HG03095 (cell line): Measurements from ENCODE around the gene TAL1.

Source experiments
- ATAC-seq: cut with Tn5 transposase; IDR thresholded peaks from one replicate; pipeline ENCODE4 v1.9.1; 2021; ENCODE audit warnings: moderate library complexity; ENCODE audit not compliant: unreplicated experiment

TAL1 gene

DNA sequence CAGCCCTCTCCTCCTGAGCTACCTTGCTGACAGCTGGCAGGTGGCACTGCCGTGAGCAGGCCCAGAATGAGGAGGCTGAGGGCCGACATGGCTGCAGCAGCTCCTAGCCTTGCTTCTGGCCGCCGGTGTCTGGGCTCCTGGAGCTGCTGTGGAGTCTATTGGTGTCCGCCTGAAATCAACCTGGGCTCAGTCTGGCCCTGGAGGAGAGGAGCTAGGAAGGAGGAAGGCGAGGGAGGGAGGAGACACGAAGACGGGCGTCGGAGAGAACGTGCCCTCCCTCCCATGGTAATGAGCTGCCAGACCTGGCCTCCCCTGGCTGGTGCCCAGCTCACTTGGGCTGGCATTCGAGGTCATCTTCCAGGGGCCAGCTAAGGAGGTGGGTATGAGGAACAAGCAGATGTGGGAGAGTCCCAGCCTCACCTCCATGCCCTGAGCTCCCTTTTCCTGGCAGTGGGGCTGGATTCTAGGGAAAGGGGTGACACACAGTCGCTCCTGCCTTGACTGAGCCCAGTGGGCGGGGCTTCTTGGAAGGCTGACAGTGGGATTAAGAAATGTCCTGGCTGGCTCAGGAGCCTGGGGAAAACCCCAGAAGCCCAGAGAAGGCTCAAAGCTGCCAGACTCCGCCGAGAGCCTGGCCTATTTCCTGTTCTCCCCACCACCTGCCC lies 42.0 kb downstream of the TAL1 start, which contains the start of gene PDZK1IP1:
PDZK1IP1 (minus strand) TSS at position 193 of the 665 bp plus-strand sequence; CDS start at position 89, 104 bp downstream.
- ATAC-seq = no peak

GRCh38 chr1:47188791-47189785 lies 42.9 kb downstream of the TAL1 start:
- ATAC-seq = no peak

DNA sequence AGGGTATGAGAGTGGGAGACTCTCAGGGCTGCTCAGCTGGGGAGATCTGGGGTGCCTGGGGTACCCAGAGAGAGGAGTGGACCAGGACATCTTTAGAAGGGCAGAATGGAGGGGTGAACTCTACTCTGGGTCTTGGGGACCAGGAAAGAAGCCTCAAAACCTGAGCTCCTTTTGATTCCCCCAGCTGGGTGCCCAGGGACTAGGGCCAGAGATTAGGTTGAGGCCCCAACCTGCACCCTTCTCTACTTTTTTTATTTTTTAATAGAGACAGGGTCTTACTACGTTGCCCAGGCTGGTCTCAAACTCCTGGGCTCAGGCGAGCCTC lies 44.1 kb downstream of the TAL1 start:
- no peak for ATAC-seq

DNA sequence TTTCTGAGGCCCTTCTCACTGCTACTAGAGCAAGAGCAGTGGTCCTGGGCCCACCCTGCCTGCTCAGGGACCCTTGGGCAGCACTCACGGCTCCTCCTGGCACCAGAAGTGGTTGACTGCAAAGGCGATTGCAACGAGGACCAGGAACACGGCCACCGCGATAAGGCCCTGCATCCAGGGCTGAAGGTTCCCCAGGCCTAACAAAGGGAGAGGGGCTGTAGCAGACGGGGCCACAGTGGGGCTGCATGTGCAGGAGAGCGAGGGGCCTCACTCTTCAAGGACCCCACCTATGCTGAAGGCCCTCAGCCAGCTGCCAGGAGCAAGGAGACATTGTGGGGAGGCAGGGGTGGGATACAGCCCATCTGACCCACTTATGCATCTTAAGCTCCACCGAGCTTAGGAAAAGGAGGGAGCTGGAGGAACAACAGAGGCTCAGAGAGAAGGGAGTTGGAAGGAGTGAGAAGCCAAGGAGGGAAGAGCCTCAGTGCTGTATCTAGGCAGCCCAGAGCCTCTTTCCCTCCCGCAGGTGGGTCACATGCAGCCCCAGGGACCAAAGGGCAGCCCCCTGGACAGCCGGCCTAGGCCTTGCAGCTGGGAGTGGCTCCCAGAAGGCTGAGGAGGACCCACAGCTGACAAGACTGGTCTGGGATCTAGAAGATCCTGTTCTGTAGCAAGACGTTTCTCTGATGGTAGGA lies 44.6 kb downstream of the TAL1 start:
- ATAC-seq = no peak

DNA sequence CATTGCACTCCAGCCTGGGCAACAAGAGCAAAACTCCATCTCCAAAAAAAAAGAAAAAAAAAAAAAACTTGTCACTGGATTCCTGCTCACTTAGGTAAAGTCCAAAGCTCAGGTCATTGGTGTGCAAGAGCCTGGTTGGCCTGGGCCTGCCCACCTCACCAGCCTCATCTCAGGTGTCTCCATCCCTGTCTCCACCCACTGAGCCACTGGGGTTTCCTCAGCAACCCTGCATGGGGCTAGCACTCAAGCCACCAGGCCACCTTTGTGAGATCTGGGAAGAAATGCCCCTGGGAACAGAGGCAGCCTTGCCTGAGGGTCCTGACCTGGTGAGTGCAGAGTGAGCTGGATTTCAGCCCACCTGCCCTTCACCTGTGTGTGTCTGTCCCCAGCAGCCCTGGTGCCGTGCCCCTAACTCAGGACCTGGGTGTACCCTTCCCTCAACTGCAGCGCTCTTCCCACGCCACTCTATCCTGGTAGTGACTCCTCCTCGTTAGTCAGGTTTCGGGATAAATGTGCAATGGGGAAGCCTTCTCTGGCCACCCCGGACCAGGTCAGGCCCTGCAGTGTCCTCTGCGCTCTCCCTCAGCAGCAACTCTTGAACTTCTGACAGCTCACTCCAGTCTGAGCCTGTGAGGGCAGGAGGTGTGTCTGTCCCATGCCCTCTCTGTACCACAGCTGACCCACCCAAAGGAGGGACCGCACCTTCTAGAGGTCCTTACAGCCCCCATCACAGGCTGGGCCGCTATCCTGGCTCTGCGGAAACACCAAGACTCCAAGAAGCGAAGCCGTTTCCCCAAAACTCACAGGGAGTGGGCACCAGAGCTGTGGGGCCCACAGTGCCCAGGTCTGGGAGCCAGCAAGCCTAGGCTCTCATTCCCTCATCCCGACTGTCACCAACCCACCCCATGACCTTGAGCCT lies 45.5 kb downstream of the TAL1 start:
- no peak for ATAC-seq

GRCh38 chr1:47184822-47185677 lies 47.0 kb downstream of the TAL1 start:
- no peak for ATAC-seq

DNA sequence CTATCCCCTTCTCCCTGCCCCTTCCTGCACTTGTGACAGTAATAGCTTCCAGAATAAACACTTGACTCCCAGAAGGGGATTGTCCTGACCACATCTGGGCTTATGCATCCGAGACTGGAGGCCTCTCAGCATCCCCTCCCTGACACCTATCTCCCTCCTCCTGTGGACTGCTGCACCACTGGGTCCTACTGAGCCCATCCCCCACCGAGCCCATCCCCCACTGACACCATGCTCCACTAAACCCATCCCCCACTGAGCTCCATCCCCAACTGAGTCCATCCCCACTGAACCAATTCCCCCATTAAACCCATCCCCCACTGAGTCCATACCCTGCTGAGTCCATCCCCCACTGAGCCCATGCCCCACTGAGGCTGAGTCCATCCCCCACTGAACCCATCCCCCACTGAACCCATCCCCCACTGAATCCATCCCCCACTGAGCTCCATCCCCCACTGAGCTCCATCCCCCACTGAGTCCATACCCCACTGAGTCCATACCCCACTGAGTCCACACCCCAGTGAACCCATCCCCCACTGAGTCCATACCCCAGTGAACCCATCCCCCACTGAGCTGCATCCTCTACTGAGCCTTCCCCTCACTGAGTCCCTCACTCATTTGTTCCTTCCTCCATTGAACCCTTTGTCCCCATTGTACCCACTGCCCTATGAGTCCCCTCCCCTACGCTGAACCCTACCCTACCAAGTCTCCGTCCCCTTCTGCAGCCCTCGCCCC lies 47.8 kb downstream of the TAL1 start:
- no peak for ATAC-seq

DNA sequence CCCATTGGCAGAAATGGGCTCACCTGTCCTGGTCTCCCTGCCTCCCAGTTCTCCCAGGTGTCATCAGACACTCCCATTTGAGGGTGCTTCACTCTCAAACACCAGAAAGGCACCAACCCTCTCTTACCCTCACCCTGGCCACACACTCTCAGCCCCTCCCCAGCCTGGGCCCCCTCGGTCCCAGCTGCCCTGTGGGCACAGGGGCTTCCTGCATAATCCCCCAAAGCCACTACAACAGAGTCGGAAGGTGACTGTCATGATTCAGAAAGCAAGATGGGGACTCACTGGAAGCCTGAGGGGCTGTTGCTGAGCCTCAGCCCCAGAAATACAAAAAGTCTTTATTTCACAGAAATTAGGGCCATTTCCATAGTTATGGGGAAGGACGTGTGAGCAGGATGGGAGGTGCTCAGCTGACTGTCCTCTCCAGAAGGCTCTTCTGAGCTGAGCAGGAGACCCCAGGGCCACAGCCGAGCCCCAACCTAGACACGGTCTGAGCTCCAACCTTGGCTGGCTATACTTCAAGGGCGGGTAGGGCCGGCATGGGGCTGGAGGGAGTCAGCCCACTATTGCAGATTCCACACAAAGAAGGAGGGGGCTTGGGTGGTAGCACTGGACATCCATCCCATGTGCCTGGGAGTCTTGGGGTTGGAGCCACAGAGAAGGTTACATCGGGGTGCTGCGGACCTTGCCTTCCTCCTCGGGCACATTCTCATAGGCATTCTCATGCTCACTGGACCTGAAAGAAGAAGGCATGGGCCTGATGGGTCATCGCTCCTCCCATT lies 48.5 kb downstream of the TAL1 start:
- no peak for ATAC-seq

DNA sequence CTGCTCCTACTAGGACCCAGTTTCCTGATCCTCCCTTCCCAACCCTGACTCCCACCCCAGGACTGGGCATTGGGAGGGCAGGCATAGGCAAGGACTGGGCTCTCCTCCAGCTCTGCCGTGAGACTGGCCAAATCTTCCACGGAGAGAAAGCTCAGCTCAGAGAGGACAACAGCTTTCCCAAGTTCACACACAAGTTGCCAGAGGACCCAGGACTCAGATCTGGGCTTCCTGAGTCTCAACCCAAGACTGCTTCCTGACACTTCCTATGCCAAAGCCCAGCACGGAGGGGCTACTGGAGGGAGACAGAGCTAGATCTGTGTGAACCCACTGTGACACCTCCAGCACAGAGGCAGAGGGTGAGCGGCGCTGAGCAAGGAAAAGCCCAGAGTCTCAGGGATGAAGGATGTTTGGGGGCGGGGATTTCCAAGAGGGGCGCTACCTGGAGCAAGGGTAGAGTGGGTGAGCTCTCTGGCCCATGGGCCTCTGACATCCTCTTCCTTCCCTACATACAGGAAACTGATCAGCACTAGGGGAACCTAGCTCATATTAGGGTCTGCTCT lies 49.3 kb downstream of the TAL1 start:
- no peak for ATAC-seq

DNA sequence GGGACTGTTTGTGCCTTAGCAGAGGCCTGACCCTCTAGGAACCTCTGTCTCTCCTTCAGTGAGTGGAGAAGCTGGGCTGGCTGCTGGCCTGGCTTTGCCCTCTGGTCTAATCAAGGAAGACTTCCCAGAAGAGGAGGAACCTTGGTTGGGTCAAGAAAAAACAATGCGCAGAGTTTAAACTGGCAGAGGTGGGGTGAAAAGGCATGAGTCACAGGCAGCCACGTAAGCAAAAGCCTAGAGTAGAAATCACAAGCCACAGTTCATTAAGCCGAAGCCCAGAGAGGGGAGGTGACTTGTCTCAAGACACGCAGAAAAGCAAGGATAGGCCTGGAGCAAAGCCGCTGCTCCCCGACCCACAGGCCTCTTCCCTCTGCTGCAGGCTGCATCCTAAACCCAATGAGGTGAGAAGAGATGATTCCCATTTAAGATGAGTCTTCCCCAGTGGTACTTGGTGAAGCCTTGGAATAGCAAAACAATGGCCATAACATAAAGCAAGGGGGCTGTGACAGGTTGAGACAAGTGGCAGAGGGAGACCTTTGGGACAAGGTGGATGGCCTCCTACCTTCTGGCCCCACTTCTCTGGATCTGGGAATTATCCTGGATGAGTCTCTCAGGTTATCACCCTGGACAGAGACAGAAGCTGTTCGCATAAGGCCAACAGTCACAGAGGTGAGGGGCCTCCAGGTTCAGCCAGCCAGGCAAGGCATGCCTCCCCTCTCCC lies 49.9 kb downstream of the TAL1 start:
- ATAC-seq = no peak

- ATAC-seq = no peak
Observed at GRCh38 chr1:47181095-47181954, 50.7 kb downstream of the TAL1 start.

DNA sequence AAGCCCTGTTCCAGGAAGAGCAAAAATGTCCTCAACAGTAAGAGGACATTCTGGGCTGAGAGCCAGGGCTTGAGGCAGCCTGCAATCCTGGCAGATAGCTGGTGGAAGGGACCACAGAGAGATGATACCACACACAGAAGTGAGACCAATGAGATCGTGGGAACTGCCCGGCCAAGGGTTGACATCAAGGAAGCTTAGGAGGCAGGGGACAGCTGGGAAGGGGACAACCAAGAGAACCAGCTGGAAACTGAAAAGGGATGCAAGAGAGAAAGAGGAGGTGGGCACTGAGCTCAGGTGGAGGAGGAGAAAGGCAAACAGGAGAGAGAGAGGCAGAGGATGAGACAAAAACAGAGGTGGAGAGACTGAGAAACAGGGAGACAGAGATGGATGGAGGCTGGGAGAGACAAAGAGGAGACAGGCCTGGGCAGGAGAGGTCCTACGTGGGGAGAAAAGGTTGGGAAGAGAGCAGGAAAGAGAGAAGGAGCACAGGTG lies 51.4 kb downstream of the TAL1 start:
- ATAC-seq = no peak

DNA sequence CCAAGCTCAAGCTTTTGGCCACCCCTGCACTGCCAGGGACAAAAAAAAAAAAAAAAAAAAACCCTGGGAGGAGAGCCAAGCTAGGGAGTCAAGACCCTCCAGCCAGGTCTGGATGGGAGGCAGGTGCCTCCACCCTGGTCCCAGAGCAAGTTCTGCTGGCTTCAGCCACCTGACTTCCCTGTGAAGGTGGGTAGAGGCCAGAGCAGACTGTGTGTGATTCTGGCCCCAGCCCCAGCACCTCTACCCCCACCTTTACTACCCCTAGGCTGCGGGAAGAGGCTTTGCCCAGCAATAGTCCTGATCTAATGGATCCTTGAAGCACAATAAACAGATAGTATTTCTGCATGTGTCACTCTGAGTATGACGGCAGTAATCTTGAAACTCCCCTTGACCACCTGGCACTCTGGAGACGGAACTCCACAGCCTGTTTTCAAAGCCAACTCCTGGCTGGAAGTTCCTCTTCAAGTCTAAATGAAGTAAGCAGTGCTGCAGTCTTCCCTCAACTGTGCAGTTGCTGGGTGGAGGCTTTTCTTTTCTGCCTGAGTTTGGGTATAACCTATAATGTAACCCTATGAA lies 51.9 kb downstream of the TAL1 start:
- ATAC-seq = no peak

- ATAC-seq = peak; percentile 84
Observed at GRCh38 chr1:47179017-47179987, 52.7 kb downstream of the TAL1 start.

- ATAC-seq = no peak
Observed at GRCh38 chr1:47178654-47179016, 53.4 kb downstream of the TAL1 start.
